HCT116 (cell line): ENCODE results near the gene CSK. TPM values are rescaled to one million over a fixed set of nuclear protein-coding genes. Genes with fewer than 3 reads are reported as not detected.

ENCODE experiments used
- ATAC-seq: fragments of 200-7000 bp; cut with Tn5 transposase; 2 replicates; pipeline ENCODE4 v1.9.1; 2020; ENCODE audit warnings: mild to moderate bottlenecking, moderate library complexity
- BruUV-seq: library from RNA; stranded (reverse); fragments of 400-500 nt; replicated peaks from 2 replicates; lab custom pipeline; 2021; lab: Mats Ljungman, UMichigan
- CTCF ChIA-PET: fragments of 300-600 bp; sonication (Branson Sonifier 250); formaldehyde crosslinking; loops from one replicate; lab custom pipeline; 2021; ENCODE audit warnings: antibody characterized with exemption; lab: Charles Lee
- POLR2A ChIA-PET: fragments of 300-600, 350-600 bp; sonication (Branson Sonifier 250); formaldehyde crosslinking; loops from one replicate; lab custom pipeline; 2021; ENCODE audit warnings: antibody characterized with exemption; lab: Charles Lee
- RAD21 ChIA-PET, 2 experiments: fragments of 300-600 bp; sonication (Branson Sonifier 250); formaldehyde crosslinking; loops; one replicate each; lab custom pipeline; 2023; ENCODE audit warnings: low total read pairs in 2 of 2; ENCODE audit not compliant: uncharacterized antibody in 2 of 2, unreplicated experiment in 2 of 2, low non-redundant PET in 1 of 2; lab: Charles Lee
- DNase-seq: peaks from one replicate; pipeline ENCODE4 v3.0.0-alpha.2; 2010; ENCODE audit warnings: low read depth, low spot score
- H2AFZ ChIP-seq: fragments of 200-600 bp; shearing (Covaris generic), sonication (generic); 2 replicates; pipeline ENCODE4 v1.6.1; 2017; ENCODE audit warnings: low read depth, mixed run types, mixed read lengths, antibody characterized with exemption, low read length; ENCODE audit not compliant: poor library complexity, severe bottlenecking
- H3K27ac ChIP-seq: 2 replicates; pipeline ENCODE4 v1.5.1; 2012; ENCODE audit warnings: low read depth, low read length
- H3K27me3 ChIP-seq: fragments of 200-600 bp; sonication (generic); 2 replicates; pipeline ENCODE4 v1.6.1; 2016; ENCODE audit warnings: mixed run types, low read length, mixed read lengths; ENCODE audit not compliant: insufficient read depth
- H3K36me3 ChIP-seq, 2 experiments: fragments of 200-500 bp in 1 of 2; fragments of 200-600 bp in 1 of 2; sonication (Bioruptor generic) in 1 of 2; sonication (generic) in 1 of 2; 2 replicates each; pipeline versions ENCODE4 v1.5.1 to v1.6.1; 2014 to 2016; ENCODE audit warnings: low read length in 2 of 2, inconsistent platforms in 1 of 2, mixed read lengths in 1 of 2, mixed run types in 1 of 2; ENCODE audit not compliant: insufficient read depth in 2 of 2, control insufficient read depth in 1 of 2
- H3K4me1 ChIP-seq, 2 experiments: fragments of 200-600 bp in 1 of 2; sonication (generic) in 1 of 2; 2 replicates each; pipeline versions ENCODE4 v1.5.1 to v1.6.1; 2012 to 2017; ENCODE audit warnings: low read length in 2 of 2, inconsistent platforms in 1 of 2, mild to moderate bottlenecking in 1 of 2, mixed read lengths in 1 of 2, mixed run types in 1 of 2, moderate library complexity in 1 of 2; ENCODE audit not compliant: insufficient read depth in 2 of 2, control insufficient read depth in 1 of 2
- H3K4me2 ChIP-seq: fragments of 200-600 bp; sonication (generic); 2 replicates; pipeline ENCODE4 v1.6.1; 2017; ENCODE audit warnings: mixed run types, low read length, mixed read lengths
- H3K4me3 ChIP-seq, 2 experiments: fragments of 200-600 bp in 1 of 2; sonication (generic) in 1 of 2; replicated peaks in 1 of 2; 2 replicates each; pipeline ENCODE4 v1.5.1; 2011 to 2016; ENCODE audit warnings: low read length in 2 of 2, control low read depth in 1 of 2, low read depth in 1 of 2, mild to moderate bottlenecking in 1 of 2, mixed read lengths in 1 of 2, mixed run types in 1 of 2
- H3K79me2 ChIP-seq: fragments of 200-600 bp; sonication (generic); 2 replicates; pipeline ENCODE4 v1.6.1; 2017; ENCODE audit warnings: mild to moderate bottlenecking, mixed run types, low read length, moderate library complexity, mixed read lengths; ENCODE audit not compliant: insufficient read depth
- H3K9ac ChIP-seq: fragments of 200-600 bp; sonication (generic); 2 replicates; pipeline ENCODE4 v1.6.1; 2016; ENCODE audit warnings: low read length, mixed read lengths
- H3K9me2 ChIP-seq: fragments of 200-600 bp; sonication (generic), shearing (Covaris generic); 2 replicates; pipeline ENCODE4 v1.6.1; 2017; ENCODE audit warnings: mixed run types, mild to moderate bottlenecking, moderate library complexity; ENCODE audit not compliant: insufficient read depth
- H3K9me3 ChIP-seq, 2 experiments: fragments of 200-500 bp in 1 of 2; fragments of 200-600 bp in 1 of 2; sonication (Bioruptor generic) in 1 of 2; sonication (generic) in 1 of 2; 2 replicates each; pipeline ENCODE4 v1.6.1; 2014 to 2017; ENCODE audit warnings: low read length in 2 of 2, mixed read lengths in 2 of 2, inconsistent platforms in 1 of 2, low read depth in 1 of 2, mild to moderate bottlenecking in 1 of 2, mixed run types in 1 of 2, moderate library complexity in 1 of 2; ENCODE audit not compliant: control insufficient read depth in 1 of 2, insufficient read depth in 1 of 2
- H4K20me1 ChIP-seq: fragments of 200-600 bp; sonication (generic), shearing (Covaris generic); 2 replicates; pipeline ENCODE4 v1.6.1; 2017; ENCODE audit warnings: mixed run types, mild to moderate bottlenecking, moderate library complexity; ENCODE audit not compliant: insufficient read depth
- ATF3 ChIP-seq: IDR thresholded peaks from 2 replicates; pipeline ENCODE4 v1.6.1; 2012
- CBX3 ChIP-seq: IDR thresholded peaks from 2 replicates; pipeline ENCODE4 v1.6.1; 2012; ENCODE audit warnings: low read depth
- EGR1 ChIP-seq: IDR thresholded peaks from 2 replicates; pipeline ENCODE4 v1.6.1; 2012; ENCODE audit warnings: low read depth
- ELF1 ChIP-seq: IDR thresholded peaks from 2 replicates; pipeline ENCODE4 v1.6.1; 2012; ENCODE audit warnings: low read depth, borderline replicate concordance
- EZH2 ChIP-seq: fragments of 200-600 bp; sonication (generic); IDR thresholded peaks from 2 replicates; pipeline ENCODE4 v1.6.1; 2017; ENCODE audit warnings: antibody characterized with exemption, mixed run types
- EZH2phosphoT487 ChIP-seq: fragments of 200-600 bp; IDR thresholded peaks from 2 replicates; pipeline ENCODE4 v1.6.1; 2018; ENCODE audit warnings: antibody characterized with exemption, borderline replicate concordance
- FOSL1 ChIP-seq: IDR thresholded peaks from 2 replicates; pipeline ENCODE4 v1.6.1; 2012; ENCODE audit warnings: low read depth
- JUND ChIP-seq: IDR thresholded peaks from 2 replicates; pipeline ENCODE4 v1.6.1; 2012
- MAX ChIP-seq: IDR thresholded peaks from 2 replicates; pipeline ENCODE4 v1.6.1; 2012
- POLR2AphosphoS5 ChIP-seq: IDR thresholded peaks from 2 replicates; pipeline ENCODE4 v1.6.1; 2011; ENCODE audit warnings: mild to moderate bottlenecking, low read depth, low read length, moderate library complexity
- RAD21 ChIP-seq: IDR thresholded peaks from 2 replicates; pipeline ENCODE4 v1.6.1; 2012; ENCODE audit warnings: low read depth, mild to moderate bottlenecking
- REST ChIP-seq: IDR thresholded peaks from 2 replicates; pipeline ENCODE4 v1.6.1; 2012; ENCODE audit warnings: low read depth
- SP1 ChIP-seq: IDR thresholded peaks from 2 replicates; pipeline ENCODE4 v1.6.1; 2012; ENCODE audit warnings: low read depth
- SRF ChIP-seq: IDR thresholded peaks from 2 replicates; pipeline ENCODE4 v1.6.1; 2012; ENCODE audit warnings: low read depth
- TCF7L2 ChIP-seq: IDR thresholded peaks from 2 replicates; pipeline ENCODE4 v1.7.0; 2011; ENCODE audit warnings: borderline replicate concordance, inconsistent platforms; ENCODE audit not compliant: insufficient read depth, insufficient read length; ENCODE audit errors: extremely low read depth
- YY1 ChIP-seq: IDR thresholded peaks from 2 replicates; pipeline ENCODE4 v1.6.1; 2011; ENCODE audit warnings: low read length, low read depth, moderate library complexity, mild to moderate bottlenecking; ENCODE audit not compliant: insufficient replicate concordance; ENCODE audit errors: extremely low read depth
- ZBTB33 ChIP-seq: IDR thresholded peaks from 2 replicates; pipeline ENCODE4 v1.6.1; 2011; ENCODE audit warnings: mild to moderate bottlenecking, low read length, moderate library complexity; ENCODE audit not compliant: insufficient replicate concordance; ENCODE audit errors: extremely low read depth
- ZNF274 ChIP-seq: fragments of 200-500 bp; sonication (Bioruptor generic); IDR thresholded peaks from 2 replicates; pipeline ENCODE4 v1.6.1; 2014; ENCODE audit warnings: mild to moderate bottlenecking, low read depth, low read length, inconsistent platforms
- intact Hi-C: fragments of 100-400 bp; cut with micrococcal nuclease; formaldehyde crosslinking; loops from 2 replicates; pipeline ENCODE4 v1.10.0; 2022
- total RNA-seq: library from RNA; stranded (reverse); gene quantifications from one replicate; pipeline ENCODE4 v1.2.1, GENCODE V29; 2021; ENCODE audit not compliant: unreplicated experiment

Gene CSK
- total RNA-seq, 1 experiment from 2014 or later = 72.2 TPM

GRCh38 chr15:74778599-74778970, 3.3 kb upstream of the CSK start:
- H3K9me3 ChIP-seq = no peaks in the 10 kb centered on the region
- H2AFZ ChIP-seq = no peak overlapping the region
- no peak overlapping the region for H3K9ac ChIP-seq
- no peak for ATAC-seq
- no peak for TF ChIP-seq ATF3
- no peak for TF ChIP-seq REST
- no peak for TF ChIP-seq JUND
- no peak for TF ChIP-seq SRF
- TF ChIP-seq EGR1 = no peak
- no peak for TF ChIP-seq EZH2
- no peak for TF ChIP-seq ZBTB33
- TF ChIP-seq SP1 = no peak
- TF ChIP-seq FOSL1 = no peak
- TF ChIP-seq EZH2phosphoT487 = no peak
- TF ChIP-seq RAD21 = no peak
- no peak for TF ChIP-seq POLR2AphosphoS5
- no peak for TF ChIP-seq YY1
- no peak for TF ChIP-seq TCF7L2
- TF ChIP-seq CBX3 = no peak
- TF ChIP-seq ELF1 = no peak
- TF ChIP-seq MAX = no peak
- no peak for TF ChIP-seq ZNF274
- no TSS peak for BruUV-seq
- peaks cover 12% of the 10 kb centered on the region for H3K79me2 ChIP-seq
- no peak overlapping the region for H3K4me3 ChIP-seq
- ChIA-PET RAD21 (no interaction called here), POLR2A (no interaction called here), CTCF (interaction anchor here (0.8 to 2.1 kb wide), 5 partner anchors 9 to 157 kb away, joined by 3 to 9 read pairs (median 4); no protein-coding TSS in a partner anchor)
- DNase-seq = no peak
- H3K36me3 ChIP-seq = no peaks in the 10 kb centered on the region; a peak in 1 of 4 replicates
- no peak overlapping the region for H3K4me2 ChIP-seq
- intact Hi-C loops = no loop called here
- no peaks in the 10 kb centered on the region for H3K9me2 ChIP-seq
- H4K20me1 ChIP-seq = no peaks in the 10 kb centered on the region
- no peaks in the 10 kb centered on the region for H3K27me3 ChIP-seq
- peaks cover 9 to 15% of the 10 kb centered on the region in 2 experiments for H3K4me1 ChIP-seq
- no peak overlapping the region for H3K27ac ChIP-seq
